Right renal pelvis (tissue), 4 donors: ENCODE data around the gene PRKAR1A. TPM values are rescaled to one million over a fixed set of nuclear protein-coding genes. Genes with fewer than 3 reads are reported as not detected.
A peak's percentile ranks its signal among the peaks of the same experiment; 100 is the strongest.

Source experiments
- DNase-seq, 4 donors: peaks; one replicate each; pipeline ENCODE4 v3.0.0-alpha.2; 2013; ENCODE audit warnings: low read depth in 4 of 4, low spot score in 3 of 4, missing footprints in 1 of 4
- polyA plus RNA-seq, 4 donors: library from polyadenylated mRNA; unstranded; fragments of 120-200 nt; gene quantifications; one replicate each; pipeline ENCODE4 v1.2.1, GENCODE V29; 2013; ENCODE audit not compliant: insufficient read length in 4 of 4

The PRKAR1A gene
- polyA plus RNA-seq, 4 donors: 340 to 425 (median 401) TPM

DNA sequence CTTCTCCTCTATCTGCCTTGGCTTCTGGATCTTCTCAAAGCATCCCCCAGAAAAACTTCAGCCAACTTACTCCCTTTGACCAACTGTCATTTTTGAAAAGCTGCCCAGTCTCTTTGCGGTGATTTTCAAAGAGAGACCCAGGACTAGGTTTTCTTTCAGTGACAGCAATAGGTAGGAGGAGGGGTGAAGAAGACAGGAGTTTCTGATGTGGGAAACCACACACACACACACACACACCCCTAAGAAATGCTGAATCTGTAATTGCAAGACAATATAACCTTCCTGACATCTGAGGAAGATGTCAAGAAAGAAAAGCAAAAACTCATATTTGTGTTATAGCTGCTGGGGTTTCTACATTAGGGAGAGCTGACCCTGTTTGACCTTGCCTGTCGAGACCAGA, 83.8 kb downstream of the PRKAR1A start:
- DNase-seq: no peak

- DNase-seq: no peak
These were observed 84.2 kb downstream of the PRKAR1A start for GRCh38 chr17:68596411-68596945.

DNA sequence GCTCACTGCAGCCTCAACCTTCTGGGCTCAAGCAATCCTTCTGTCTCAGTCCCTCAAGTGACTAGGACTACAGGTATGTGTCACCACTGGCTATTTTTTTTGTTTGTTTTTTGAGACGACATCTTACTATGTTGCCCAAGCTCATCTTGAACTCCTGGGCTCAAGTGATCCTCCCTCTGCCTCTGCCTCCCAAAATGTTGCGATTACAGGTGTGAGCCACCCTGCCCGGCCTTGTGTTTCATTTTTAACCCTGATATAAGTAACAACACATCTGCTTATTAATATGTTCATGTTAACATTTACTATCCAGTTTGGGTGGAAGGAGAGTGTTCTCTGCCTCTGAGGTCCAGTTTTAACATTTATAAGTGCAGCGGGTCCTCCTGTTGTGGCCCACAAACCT, 85.8 kb downstream of the PRKAR1A start:
- DNase-seq: no peak

DNA sequence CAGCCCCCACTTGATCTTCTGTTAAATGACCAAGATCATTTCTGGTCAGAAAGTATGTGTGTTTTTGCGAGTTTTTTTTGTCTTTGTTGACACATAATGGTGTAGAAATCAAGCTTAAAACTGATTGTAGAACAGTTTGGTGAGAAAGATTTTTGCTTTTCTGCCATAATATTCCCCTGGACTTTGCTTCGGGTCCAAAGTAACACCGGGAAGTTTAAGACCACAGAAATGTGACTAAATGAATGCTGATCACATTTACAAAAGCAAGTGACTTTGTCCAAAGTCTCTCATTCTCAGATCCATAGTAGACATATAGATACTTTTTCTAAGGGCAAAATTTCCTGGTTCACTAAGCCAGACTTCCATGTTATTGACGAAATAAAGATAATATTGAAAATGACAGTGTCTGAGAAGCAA, 86.3 kb downstream of the PRKAR1A start:
- DNase-seq: no peak

DNA sequence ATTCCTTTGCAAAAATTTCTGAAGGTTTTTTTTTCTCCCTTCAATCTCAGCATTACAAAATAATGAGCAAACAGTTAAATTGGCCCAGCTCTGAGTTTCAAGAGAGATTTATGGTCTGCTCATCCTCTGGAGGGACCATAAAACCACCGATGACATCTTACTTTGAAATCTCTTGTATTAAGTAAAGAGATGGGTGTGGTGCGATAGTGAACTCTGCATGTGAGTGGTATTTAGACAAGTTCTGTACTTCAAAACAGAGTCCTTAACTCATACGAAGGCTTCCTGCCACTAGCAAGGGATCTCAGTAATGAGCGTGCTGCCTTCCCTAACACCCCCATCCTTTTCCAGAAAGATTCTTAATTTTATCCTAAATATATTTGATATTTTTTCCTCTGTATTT, 86.9 kb downstream of the PRKAR1A start:
- no peak for DNase-seq

DNA sequence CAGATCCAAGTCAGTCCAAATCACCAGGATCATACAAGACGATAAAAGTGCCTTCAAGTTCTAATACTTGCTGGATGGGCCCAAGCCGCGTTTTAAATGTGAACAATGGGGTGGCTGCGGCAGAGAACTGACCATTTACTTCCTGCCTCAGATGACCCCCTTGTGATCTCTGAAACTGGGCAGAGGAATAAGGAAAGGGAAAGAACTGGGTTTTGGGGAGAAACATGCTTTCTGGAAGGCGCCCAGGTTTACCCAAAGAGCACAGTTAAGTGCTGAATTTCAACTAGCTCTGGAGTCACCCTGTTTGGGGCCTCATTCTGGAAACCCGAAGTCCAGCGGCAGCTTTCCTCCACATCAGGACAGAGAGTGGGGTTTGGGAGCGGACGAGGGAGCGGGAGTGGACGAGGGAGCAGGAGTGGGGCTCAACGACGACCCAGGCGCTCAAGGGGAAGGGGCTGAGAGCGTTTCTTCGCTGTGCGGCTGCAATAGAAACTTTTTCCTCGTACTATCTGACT, 87.4 kb downstream of the PRKAR1A start:
- no peak for DNase-seq

- peak in 1 of 4 donors; percentile 28 for DNase-seq
These were observed 88.1 kb downstream of the PRKAR1A start for GRCh38 chr17:68600067-68600930.

Other genes starting within 250 kb of the PRKAR1A start
- 1 to 10 TPM in 1 of 4 donors, under 1 TPM in 3; 0.57 to 1.1 (median 0.74) TPM for gene SLC16A6, start 221.3 kb upstream of the PRKAR1A start, polyA plus RNA-seq
- 1 to 10 TPM; 3.6 to 6.7 (median 5.1) TPM for gene ARSG, start 220.9 kb upstream of the PRKAR1A start, polyA plus RNA-seq
- 10 to 100 TPM; 21.1 to 26.4 (median 23.1) TPM for gene WIPI1, start 54.9 kb upstream of the PRKAR1A start, polyA plus RNA-seq
- 10 to 100 TPM in 3 of 4 donors, 1 to 10 TPM in 1; 8.7 to 12.6 (median 11.6) TPM for gene FAM20A, start 88.9 kb downstream of the PRKAR1A start, polyA plus RNA-seq